ENCODE measurements around the gene TM9SF2.

Gene TM9SF2

DNA sequence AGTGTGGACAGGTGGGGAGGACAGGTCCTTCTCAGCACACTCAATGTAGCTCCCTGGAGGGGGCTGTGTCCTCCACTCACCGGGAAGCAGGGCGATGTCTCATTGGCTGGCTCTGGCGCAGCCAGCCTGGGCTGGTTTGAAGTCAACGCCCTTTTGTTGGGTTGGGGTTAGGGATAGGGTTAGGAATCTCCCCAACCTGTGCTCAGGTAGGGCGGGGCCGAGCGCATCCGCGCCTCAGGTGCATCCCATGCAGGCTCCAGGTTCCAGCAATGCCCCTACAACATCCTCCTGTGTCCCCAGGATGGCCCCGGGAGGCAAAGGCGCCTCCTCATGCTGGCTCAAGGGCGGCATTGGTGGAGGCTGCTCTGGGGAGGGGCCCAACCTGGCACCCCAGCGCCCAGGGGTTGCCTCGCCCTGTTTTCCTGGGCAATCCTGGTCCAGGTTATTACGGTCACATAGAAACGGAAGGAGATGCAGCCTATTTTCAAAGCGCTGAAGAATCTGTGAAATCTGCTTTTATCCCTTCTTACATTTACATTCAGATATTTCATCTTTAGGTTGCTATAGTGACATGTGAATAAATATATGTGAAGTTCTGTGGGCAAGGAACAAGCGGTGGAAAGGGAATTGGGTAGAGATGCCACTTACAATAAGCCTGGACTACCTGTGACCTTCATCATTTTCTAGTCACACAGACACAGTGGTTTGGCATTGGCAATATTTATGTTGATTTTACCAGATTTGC, 74.3 kb downstream of the TM9SF2 start:
- DNase-seq (ENCODE audit: insufficient read length, low spot score) (no peak), FAIRE-seq (no peak)

DNA sequence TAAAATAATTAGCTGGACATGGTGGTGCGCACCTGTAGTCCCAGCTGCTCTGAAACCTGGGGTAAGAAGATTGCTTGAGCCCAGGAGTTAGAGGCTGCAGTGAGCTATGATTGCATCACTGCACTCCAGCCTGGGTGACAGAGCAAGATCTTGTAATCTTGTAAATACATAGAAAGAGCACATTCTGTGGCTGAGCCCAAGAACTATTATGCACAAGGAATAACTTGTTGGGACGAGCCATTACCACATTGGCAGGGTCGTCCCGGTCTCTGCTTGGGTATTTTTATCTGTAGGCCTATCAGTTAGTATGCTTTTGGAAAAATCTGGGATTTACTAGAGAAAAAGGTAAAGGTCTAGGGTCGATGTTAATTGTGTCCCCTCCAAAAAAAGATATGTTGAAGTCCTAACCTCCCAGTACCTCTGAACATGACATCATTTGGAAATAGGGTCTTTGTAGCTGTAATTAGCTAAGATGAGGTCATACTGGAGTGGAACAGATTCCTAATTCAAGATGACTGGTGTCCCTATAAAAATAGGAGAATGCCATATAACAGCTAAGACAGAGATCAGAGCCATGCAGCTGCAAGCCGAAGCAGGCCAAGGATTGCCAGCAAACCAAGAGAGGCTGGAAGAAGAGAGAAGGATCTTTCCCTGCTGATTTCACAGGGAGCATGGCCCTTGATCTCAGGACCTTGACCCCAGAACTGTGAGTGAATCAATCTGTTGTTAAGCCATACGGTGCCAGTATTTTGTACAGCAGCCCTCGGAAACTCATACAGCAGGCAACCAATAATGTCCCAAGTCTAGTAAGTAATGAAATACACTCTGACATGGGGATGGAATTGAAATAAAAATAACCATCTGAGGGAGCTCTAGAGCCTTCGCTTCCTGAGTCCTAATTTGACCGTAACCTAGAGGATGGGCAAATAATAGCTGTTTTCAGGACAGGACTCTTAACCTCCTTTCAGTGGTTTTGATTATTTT, 77.0 kb downstream of the TM9SF2 start:
- DNase-seq (ENCODE audit: insufficient read length, low spot score) (peak; percentile 4), FAIRE-seq (no peak)

DNA sequence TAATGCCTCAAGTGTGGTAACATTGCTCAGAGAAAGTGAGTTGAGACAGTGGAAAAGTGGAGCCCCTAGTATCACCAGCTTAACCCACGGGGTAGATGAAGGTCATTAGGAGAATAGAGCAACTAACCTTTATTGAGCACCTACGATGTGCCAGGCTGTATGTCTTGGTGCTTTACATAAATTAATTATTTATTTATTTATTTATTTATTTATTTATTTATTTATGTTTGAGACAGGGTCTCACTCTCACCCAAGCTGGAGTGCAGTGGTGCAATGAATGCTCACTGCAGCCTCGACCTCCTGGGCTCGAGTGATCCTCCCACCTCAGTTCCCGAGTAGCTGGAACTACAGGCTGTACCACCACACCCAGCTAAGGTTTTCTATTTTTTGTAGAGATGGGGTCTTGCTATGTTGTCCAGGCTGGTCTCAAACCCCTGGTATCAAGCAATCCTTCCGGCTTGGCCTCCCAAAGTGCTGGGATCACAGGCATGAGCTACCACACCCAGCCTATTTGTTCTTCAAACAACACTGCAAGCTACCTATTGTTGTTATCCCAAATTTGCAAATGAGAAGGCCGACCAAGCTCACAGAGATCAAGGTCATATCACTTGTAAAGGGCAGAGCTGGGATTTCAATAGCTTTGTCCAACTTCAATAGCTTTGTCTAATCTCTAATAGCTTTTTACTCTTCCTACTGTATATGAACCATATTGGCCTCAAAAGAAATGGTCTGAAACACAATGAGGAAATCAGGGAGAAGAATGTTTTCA, 79.4 kb downstream of the TM9SF2 start:
- no peak for DNase-seq (ENCODE audit: insufficient read length, low spot score)
- no peak for FAIRE-seq

DNA sequence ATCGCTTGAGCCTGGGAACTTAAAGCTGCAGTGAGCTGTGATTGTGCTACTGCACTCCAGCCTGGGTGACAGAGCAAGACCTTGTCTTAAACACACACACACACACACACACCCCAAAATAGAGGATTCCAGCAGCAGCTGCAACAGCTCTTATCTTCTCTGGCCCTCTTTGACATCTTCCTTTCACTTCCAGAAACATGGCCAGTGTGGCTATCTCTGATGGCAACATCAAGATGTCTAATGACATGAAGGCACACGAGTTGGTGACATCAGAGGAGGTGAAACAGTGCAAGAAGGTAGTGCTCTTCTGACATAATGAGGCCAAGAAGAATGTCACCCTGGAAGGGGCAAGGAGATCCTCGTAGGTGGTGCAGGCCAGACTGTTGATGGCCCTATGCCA, 81.2 kb downstream of the TM9SF2 start:
- DNase-seq (ENCODE audit: insufficient read length, low spot score) (no peak), FAIRE-seq (no peak)

DNA sequence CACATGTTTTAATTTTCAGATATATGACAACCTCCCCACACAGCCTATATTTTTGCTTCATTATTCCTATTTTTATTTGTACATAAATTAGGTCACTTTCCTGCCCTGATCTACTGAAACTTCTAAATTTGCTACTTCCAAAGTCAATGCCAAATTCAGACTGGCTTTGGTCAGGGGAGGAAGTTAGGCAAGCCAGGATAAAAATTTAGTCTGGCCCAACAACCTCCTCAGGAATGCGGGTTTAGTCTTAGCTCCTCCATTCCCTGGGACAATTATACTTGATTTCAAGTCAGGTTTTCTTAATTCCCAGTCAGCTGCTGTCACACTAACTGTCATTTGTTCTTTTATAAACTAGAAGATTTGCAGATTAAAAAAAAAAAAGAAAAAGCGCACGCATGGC, 84.3 kb downstream of the TM9SF2 start:
- DNase-seq (ENCODE audit: insufficient read length, low spot score) (no peak), FAIRE-seq (no peak)

DNA sequence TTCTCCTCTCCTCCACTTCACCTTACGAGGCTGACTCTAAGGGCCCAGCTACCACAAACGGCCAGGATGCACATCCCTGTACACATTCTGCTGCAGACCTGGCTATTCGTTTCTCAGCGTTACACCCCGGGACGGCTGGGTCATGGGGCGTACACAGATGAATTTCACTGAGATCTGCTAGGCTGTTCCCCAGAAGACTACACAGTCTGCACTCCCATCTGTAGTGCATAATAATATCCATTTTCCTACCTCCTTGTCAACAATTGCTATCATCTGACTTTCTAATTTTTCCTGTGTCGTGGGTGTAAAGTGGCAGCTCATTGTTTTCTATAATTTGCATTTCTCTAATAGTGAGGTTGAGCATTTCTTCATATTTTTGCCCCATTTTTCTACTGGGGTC, 85.7 kb downstream of the TM9SF2 start:
- FAIRE-seq (no peak), DNase-seq (ENCODE audit: insufficient read length, low spot score) (no peak)

DNA sequence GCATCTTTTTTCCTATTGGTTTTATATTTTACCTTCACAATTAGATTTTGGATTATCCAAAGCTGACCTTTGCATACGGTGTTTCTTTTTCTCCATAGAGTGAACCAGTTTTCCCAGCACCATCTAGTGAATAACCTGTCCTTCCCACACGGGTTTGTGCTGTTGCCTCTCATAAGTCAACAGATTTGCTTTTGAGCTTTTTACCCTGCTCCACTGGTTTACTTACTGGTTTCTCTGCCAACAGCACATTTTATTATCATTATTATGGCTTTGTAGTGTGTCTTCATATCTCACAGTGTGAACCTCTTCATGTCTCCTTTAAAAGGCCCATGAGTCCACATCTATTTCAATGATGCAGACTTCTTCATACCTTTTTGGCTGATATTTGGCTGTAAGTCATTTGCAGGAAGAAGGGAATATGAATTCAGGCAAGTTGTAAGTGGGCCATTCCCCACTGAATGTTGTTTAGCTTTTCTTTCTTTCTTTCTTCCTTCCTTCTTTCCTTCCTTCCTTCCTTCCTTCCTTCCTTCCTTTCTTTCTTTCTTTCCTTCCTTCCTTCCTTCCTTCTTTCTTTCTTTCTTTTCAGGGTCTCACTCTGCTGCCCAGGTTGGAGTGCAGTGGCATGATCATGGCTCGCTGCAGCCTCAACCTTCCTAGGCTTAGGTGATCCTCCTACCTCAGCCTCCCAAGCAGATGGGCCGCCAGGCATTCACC, 86.8 kb downstream of the TM9SF2 start:
- no peak for FAIRE-seq
- DNase-seq (ENCODE audit: insufficient read length, low spot score) = no peak

DNA sequence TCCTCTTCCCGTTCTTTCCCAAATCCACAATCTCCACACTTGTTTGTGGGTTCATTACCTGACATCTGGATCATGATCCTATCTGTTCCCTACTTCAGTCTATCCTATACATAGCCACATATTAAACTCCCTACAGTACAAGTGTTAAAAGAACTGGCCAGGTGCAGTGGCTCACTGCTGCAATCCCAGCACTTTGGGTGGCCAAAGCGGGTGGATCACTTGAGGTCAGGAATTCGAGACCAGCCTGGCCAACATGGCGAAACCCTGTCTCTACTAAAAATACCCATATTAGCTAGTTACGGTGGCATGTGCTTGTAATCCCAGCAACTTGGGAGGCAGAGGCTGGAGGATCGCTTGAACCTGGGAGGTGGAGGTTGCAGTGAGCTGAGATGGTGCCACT, 88.3 kb downstream of the TM9SF2 start:
- FAIRE-seq = no peak
- DNase-seq (ENCODE audit: insufficient read length, low spot score) = no peak

DNA sequence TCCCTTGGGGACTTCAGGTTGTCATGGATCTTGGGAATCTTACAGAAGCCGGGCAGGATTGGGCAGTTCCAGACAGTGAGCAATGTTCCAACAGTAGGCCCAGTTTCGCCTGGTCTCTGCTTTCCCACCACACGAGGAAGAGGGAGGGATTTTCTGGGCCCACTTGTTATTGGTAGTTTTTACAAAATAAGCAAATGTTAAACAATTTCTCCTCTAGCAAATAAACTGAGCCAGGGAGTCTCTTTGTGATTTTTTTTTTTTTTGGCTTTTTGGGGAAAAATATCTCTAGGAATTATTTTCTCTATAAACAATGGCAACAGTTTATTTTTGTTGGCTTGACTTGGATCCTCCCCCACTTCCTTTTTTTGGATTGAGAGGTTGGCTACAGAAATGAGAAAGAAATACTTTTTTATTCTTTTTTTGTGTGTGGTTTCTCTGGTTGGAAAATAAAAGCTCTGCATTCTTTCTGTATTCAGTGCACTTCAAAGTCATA, 89.3 kb downstream of the TM9SF2 start:
- no peak for DNase-seq (ENCODE audit: insufficient read length, low spot score)
- FAIRE-seq = no peak

DNA sequence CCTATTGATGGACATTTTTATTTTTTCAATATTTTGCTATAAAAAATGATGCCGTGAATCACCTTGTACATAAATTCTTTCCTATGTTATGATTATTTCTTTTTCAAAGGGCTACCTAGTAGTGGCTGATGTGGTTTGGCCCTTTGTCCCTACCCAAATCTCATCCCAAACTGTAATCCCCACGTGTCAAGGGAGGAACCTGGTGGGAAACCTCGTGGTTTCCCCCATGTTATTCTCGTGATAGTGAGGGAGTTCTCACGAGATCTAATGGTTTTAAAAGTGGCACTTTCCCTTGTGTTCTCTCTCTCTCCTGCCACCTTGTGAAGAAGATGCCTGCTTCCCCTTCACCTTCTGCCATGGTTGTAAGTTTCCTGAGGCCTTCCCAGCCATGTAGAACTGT, 94.9 kb downstream of the TM9SF2 start:
- FAIRE-seq = no peak

DNA sequence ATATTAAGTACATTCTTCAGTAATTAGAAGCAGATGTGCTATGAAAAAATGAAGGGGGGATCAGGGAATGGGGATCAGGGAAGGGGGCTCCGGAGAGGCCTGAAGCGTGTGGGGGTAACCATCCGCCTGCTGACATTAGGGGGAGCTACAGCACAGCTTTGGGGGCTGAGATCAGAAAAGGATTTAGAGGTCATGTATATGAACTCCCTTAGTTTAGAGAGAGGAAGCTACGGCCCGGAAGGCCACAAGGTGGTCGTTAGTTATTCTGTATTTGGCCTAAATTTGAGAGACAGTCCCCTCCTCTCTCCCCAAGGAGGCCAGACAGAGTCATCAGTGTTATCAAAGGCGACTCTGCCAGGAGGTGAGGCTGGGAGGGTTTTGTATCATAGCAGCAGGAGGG, 99.0 kb downstream of the TM9SF2 start:
- FAIRE-seq (no peak), DNase-seq (ENCODE audit: insufficient read length, low spot score) (no peak)

More for the DNA sequence above, 94.9 kb downstream of the TM9SF2 start:
- no peak for DNase-seq (ENCODE audit: insufficient read length, low spot score)

DNA sequence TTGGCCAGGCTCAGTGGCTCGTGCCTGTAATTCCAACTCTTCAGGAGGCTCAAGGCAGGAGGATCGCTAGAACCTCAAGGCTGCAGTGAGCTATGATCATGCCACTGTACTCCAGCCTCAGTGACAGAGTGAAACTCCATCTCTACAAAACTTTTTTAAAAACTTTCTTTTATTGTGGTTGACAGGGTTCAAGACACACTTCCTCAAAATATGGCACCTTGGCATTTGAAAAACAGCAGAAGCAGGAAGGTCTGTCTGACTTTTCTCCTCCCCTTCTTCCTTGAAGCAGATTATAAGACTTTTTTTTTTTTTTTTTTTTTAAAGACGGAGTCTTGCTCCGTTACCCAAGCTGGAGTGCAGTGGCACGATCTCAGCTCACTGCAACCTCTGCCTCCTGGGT, 100.3 kb downstream of the TM9SF2 start:
- no peak for FAIRE-seq
- no peak for DNase-seq (ENCODE audit: insufficient read length, low spot score)

DNA sequence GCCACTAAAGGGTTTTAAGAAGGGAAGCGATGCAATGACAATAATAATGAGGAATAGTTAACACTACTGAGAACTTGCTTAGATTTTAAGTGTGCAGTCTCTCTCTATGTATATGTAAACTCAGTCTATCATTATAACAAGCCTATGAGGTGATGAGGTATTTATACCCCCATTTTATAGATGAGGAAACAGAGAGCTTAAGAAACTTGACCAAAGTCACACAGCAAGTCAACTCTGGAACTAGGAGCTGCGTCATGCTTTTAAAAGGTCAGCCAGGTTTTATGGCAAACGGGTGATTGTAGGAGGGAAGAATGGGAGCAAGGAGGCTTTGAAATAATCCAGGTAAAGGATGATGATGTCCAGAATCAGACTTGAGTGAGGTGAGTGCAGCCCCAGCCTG, 103.4 kb downstream of the TM9SF2 start:
- no peak for FAIRE-seq
- no peak for DNase-seq (ENCODE audit: insufficient read length, low spot score)

DNA sequence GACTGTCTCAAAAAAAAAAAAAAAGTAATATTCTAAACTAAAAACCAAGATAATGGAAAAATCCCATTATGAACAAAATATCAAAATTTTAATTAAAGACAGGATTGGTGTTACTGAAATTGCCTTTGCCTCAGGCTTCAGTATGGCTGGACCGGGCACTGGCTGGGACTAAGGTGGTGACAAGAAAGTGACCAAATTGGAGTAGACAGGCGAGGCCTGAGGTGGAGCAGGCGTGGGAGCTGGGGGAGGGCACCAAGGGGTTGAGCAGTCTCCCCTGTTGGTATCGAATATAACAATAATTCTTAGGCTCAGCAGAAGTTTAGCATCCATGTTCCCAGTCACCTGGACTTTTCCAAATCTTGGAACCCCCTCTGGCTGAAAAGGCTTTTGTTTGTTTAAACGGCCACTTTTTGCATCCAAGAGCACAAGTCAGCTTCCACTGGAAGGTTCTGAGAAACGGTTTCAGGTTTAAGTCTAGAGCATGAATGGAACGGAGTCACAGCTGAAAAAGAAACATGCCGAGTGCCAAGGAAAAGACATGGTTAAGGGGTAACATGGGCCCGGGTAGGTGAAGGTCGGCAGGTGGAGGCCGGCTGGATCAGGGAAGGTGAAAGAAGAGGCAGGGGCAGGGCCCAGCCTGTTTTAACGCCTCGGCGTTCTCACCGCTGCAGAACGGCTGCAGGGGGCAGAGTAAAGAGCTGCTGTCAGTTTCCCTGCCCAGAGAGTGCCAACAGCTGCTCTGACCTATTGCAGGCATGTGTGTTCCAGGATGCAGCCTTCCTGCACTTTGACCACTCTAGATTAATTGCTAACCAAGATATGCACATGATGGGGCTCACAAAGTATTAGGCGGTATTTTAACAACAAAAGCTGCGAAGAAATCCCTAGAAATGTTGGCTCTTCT, 104.4 kb downstream of the TM9SF2 start:
- DNase-seq (ENCODE audit: insufficient read length, low spot score) (peak; percentile 17), FAIRE-seq (no peak)

DNA sequence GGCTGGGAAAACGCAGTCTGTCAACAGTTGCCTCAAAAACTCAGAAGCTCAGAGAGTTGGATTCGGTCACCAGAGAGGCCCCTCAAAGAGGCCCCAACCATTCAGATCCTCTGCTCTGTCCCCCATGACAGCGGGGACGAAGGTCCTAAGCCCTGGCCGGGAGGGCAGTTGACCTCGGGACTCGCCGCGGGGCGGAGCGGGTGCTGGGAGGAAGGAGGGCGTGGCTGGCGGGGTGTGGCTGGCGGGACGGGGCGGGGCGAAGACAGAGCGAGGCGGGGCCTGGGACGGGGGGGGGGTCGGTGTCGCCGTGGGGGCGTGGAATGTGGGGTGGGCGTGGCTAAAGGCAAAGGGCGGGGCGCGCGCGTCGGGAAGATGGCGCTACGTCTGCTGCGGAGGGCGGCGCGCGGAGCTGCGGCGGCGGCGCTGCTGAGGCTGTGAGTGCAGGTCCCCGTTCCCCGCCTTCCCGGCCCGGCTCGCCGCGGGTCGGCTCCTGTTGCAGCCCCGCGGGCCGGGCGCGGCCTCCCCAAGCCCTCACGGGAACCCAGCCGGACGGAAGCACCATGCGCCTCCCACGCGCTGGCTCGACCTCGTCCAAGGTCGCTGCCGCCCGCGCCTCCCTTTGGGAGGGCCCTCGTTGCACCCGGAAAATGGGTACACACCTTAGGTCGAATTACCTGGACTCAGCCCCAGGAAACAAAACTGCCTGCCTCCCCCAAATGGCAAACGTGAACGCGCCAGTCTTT, 105.2 kb downstream of the TM9SF2 start, which contains the start of gene CLYBL:
Gene CLYBL (plus strand): TSS at position 367 of the 743 bp plus-strand sequence.
- FAIRE-seq = peak; percentile 49
- peak; percentile 59 for DNase-seq (ENCODE audit: insufficient read length, low spot score)

DNA sequence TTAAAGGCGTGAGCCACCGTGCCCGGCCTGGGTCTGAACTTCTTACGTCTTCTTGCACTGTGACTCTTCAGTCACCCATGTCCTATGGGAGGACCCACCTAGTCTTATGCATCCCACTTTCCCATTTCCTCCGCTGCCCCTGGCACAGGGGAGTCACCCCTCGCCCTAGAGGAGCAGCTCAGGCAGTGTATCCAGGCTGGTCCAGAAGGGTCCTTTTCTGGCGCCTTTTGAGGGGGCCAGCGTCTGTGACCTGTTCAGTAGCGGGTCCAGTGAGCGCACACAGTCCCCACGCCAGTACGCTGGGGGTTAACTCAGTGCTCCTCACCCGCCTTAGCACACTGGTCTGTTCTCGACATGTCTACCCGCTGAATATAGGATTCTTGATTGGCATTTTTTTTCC, 107.1 kb downstream of the TM9SF2 start:
- DNase-seq (ENCODE audit: insufficient read length, low spot score) (no peak), FAIRE-seq (no peak)

DNA sequence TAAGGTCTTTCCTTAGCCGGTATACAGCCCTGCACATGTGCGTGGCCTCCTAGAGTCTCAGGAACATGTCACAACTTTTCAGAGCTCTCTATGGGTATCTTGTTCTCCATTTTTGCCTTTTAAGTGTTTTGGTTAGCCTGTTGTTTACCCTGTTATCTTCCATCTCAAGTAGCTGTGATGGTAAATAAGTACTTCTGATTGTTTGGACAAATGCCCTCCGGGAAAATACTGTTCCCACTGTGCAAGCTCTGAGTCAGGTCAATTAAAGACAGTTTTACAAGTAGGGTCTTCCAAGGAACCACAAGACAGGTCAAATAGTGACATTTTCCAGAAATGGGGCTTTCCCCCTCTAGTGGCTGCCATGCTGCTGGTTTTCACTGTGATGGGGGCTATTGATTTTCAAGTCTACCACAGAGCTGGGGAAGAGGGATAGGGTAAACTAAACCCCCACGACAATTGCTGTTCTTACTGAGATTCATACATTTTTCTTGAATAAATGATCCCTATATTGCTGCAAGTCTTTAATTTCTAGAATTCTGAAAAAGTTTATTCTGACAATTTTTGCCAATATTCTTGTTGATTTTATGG, 109.5 kb downstream of the TM9SF2 start:
- FAIRE-seq (no peak), DNase-seq (ENCODE audit: insufficient read length, low spot score) (no peak)
